Heart right ventricle (tissue), 16 donors: Measurements from ENCODE around the gene ILDR1. TPM values are rescaled to one million over a fixed set of nuclear protein-coding genes. Genes with fewer than 3 reads are reported as not detected.
A peak's percentile ranks its signal among the peaks of the same experiment; 100 is the strongest.

Source experiments
- ATAC-seq, 8 donors: fragments of 200-7000 bp; cut with Tn5 transposase; one replicate each; pipeline ENCODE4 v1.9.1; 2020; ENCODE audit warnings: mild to moderate bottlenecking in 8 of 8, moderate library complexity in 8 of 8, moderate number of reproducible peaks in 1 of 8
- DNase-seq, 2 donors: peaks; one replicate each; pipeline ENCODE4 v3.0.0-alpha.2; 2020
- H3K27ac ChIP-seq, 10 donors: fragments of 200-600 bp; sonication (generic) in 2 of 10; one replicate each; pipeline versions ENCODE4 v1.5.0 to v1.8.0; 2020 to 2022; ENCODE audit warnings: mild to moderate bottlenecking in 3 of 10
- H3K27me3 ChIP-seq, 7 donors: fragments of 200-600 bp; one replicate each; pipeline ENCODE4 v1.8.0; 2021 to 2022; ENCODE audit warnings: mild to moderate bottlenecking in 2 of 7
- H3K36me3 ChIP-seq, 9 donors: fragments of 200-600 bp; sonication (generic) in 1 of 9; one replicate each; pipeline versions ENCODE4 v1.5.0 to v1.8.0; 2020 to 2022; ENCODE audit warnings: mild to moderate bottlenecking in 2 of 9
- H3K4me1 ChIP-seq, 9 donors: fragments of 200-600 bp; sonication (generic) in 1 of 9; one replicate each; pipeline versions ENCODE4 v1.5.0 to v1.8.0; 2020 to 2022; ENCODE audit warnings: mild to moderate bottlenecking in 4 of 9
- H3K4me3 ChIP-seq, 10 donors: fragments of 200-600 bp; sonication (generic) in 2 of 10; one replicate each; pipeline versions ENCODE4 v1.5.0 to v1.8.0; 2020 to 2022; ENCODE audit warnings: mild to moderate bottlenecking in 7 of 10, moderate library complexity in 2 of 10
- H3K9me3 ChIP-seq, 11 donors: fragments of 200-600 bp in 10 of 11; sonication (generic) in 2 of 11; one replicate each; pipeline versions ENCODE4 v1.5.0 to v1.8.0; 2013 to 2022; ENCODE audit warnings: mild to moderate bottlenecking in 2 of 11, control low read depth in 1 of 11, moderate library complexity in 1 of 11
- WGBS, 2 donors: extraction: QIAGEN DNeasy Blood & Tissue Kit; methylation state at CpG; one replicate each; pipeline ENCODE4 v1.1.7; 2013; ENCODE audit warnings: inconsistent platforms in 1 of 2; 5-methylcytosine and 5-hydroxymethylcytosine counted together
- intact Hi-C, 10 donors: fragments of 100-400 bp; cut with DNase I; formaldehyde crosslinking; loops; one replicate each; pipeline versions ENCODE4 v1.11.1 to v1.14.2; 2022
- polyA plus RNA-seq, 2 donors: library from polyadenylated mRNA; stranded (reverse); fragments of 200-250 nt; gene quantifications; one replicate each; pipeline ENCODE4 v1.2.3, GENCODE V29; 2013
- total RNA-seq, 10 donors: library from RNA; stranded (reverse); fragmentation: NEBNext Ultra II Directional in 3 of 10; extraction: Animal tissue kit (Norgen Biotek cat#: 25700) in 3 of 10; gene quantifications; one replicate each; pipeline versions ENCODE4 v1.2.1 to v1.2.4, GENCODE V29; 2021 to 2023
- TF ChIP-seq, protein P1 (sequence below), 9 donors: fragments of 200-600 bp; sonication (generic) in 2 of 9; IDR thresholded peaks; one replicate each; pipeline versions ENCODE4 v1.5.0 to v1.8.0; 2021 to 2022; ENCODE audit warnings: antibody characterized with exemption in 9 of 9, mild to moderate bottlenecking in 5 of 9, moderate library complexity in 1 of 9
- donor health status: Arrhythmogenic right ventricular cardiomyopathy.
- donor health status: ischemic (EF 13 %, LVEDD 7.1; RV severe dilation, severe dysfunction).
- donor health status: healthy with polysubstance abuse.
- donor health status: DM: no; HTN: yes; CAD: no.
- donor health status: DM: no; HTN: no; CAD: no.
- donor health status: ischemic (EF 25% LVEDD 6.9; RV normal size, moderate dysfunction).
- donor health status: ischemic (EF 25% LVEDD 5.7; RV mildly dilated, moderate dysfunction).
- donor health status: healthy.
- donor health status: DM: yes; HTN: yes; CAD: no.
- donor health status: Ischemic cardiomyopathy.
- donor health status: ischemic (EF 35%, LVEDD 5.7; RV mildly dilated, moderate dysfunction).
- donor health status: nonischemic (EF 11% LVEDD 7.7; RV severe dilation, severe dysfunction).
- donor health status: DM: yes; HTN: yes; CAD: no.
- donor health status: PGD.
- donor health status: ischemic (EF 29% LVEDD 5.4; RV normal size, mild dysfunction).
- donor health status: nonischemic (EF 23%, LVEDD 6.1; RV moderate dilation, normal function).

The ILDR1 gene
- total and polyA plus RNA-seq, 12 donors = 0.13 to 0.25 (median 0.19) TPM; not detected in 8

- TF ChIP-seq, protein P1, sequence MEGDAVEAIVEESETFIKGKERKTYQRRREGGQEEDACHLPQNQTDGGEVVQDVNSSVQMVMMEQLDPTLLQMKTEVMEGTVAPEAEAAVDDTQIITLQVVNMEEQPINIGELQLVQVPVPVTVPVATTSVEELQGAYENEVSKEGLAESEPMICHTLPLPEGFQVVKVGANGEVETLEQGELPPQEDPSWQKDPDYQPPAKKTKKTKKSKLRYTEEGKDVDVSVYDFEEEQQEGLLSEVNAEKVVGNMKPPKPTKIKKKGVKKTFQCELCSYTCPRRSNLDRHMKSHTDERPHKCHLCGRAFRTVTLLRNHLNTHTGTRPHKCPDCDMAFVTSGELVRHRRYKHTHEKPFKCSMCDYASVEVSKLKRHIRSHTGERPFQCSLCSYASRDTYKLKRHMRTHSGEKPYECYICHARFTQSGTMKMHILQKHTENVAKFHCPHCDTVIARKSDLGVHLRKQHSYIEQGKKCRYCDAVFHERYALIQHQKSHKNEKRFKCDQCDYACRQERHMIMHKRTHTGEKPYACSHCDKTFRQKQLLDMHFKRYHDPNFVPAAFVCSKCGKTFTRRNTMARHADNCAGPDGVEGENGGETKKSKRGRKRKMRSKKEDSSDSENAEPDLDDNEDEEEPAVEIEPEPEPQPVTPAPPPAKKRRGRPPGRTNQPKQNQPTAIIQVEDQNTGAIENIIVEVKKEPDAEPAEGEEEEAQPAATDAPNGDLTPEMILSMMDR (IDR thresholded peaks at IDR 0.05) = no peak
- intact Hi-C loops = no loop called here
- Histone ChIP-seq H3K9me3 (no peaks in the 10 kb centered on the region), H3K4me3 (no peak overlapping the region), H3K4me1 (peaks cover 0 to 45% (median 0%) of the 10 kb centered on the region in 9 donors), H3K27ac (peak overlapping the region in 1 of 10 donors; percentile 78), H3K27me3 (peaks cover 0 to 18% (median 0%) of the 10 kb centered on the region in 7 donors), H3K36me3 (no peaks in the 10 kb centered on the region)
- ATAC-seq = no peak
- DNase-seq = no peak
- 81 to 89% methylated on average over 7 of the region's 7 CpGs for WGBS, 2 donors
Observed at GRCh38 chr3:122002611-122003010, 19.4 kb downstream of the ILDR1 start.

- WGBS, 2 donors = 90 to 96% methylated on average over 3 of the region's 3 CpGs
- DNase-seq = no peak
- TF ChIP-seq, protein P1 (IDR thresholded peaks at IDR 0.05) = no peak
- peaks cover 0 to 18% (median 0%) of the 10 kb centered on the region in 7 donors for H3K27me3 ChIP-seq
- H3K9me3 ChIP-seq = no peaks in the 10 kb centered on the region
- peaks cover 0 to 52% (median 0%) of the 10 kb centered on the region in 9 donors for H3K4me1 ChIP-seq
- H3K27ac ChIP-seq = no peak overlapping the region
- H3K4me3 ChIP-seq = no peak overlapping the region
- intact Hi-C loops = no loop called here
- H3K36me3 ChIP-seq = no peaks in the 10 kb centered on the region
- no peak for ATAC-seq
Observed at GRCh38 chr3:122001892-122002291, 20.2 kb downstream of the ILDR1 start.

GRCh38 chr3:122000936-122001605 lies 21.0 kb downstream of the ILDR1 start:
- ATAC-seq = no peak
- TF ChIP-seq, protein P1 (IDR thresholded peaks at IDR 0.05) = no peak
- 70 to 77% methylated on average over 4 of the region's 4 CpGs for WGBS, 2 donors
- Histone ChIP-seq H3K4me1 (peaks cover 0 to 59% (median 0%) of the 10 kb centered on the region in 9 donors), H3K27ac (no peak overlapping the region), H3K36me3 (no peaks in the 10 kb centered on the region), H3K4me3 (no peak overlapping the region), H3K27me3 (peaks cover 0 to 18% (median 0%) of the 10 kb centered on the region in 7 donors), H3K9me3 (no peaks in the 10 kb centered on the region)
- no peak for DNase-seq
- intact Hi-C loops = no loop called here

DNA sequence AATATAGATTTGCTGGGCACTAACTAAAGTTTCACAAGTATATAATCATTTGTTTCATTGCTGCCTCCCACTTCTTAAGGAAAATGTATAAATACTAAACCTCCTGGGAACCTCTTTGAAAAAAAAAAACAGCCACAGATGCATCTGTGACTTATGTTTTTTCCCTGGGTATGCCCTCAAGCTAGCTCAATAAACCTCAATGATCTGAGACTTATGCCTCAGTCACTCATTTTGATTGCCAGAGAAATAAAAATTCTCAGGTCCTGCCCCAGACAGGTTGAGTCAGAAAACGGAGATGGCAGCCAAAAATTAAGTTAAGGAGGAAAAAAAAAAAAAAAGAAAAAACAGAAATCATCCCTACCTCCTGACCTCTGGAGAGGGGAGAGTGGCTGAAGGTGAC lies 22.1 kb downstream of the ILDR1 start:
- intact Hi-C loops = loop anchor here in 7 of 10 donors (5.0 to 10.0 kb wide), 5 partner anchors 115 to 455 kb away; partner anchors contain the start of gene POLQ (in 5 of the 7)
- peaks cover 0 to 71% (median 0%) of the 10 kb centered on the region in 9 donors for H3K4me1 ChIP-seq

More for the DNA sequence above, 22.1 kb downstream of the ILDR1 start:
- TF ChIP-seq, protein P1 (IDR thresholded peaks at IDR 0.05) = no peak
- no peaks in the 10 kb centered on the region for H3K9me3 ChIP-seq
- H3K27ac ChIP-seq = peak overlapping the region in 1 of 10 donors; percentile 84
- H3K27me3 ChIP-seq = peaks cover 0 to 18% (median 0%) of the 10 kb centered on the region in 7 donors
- H3K4me3 ChIP-seq = no peak overlapping the region
- 64 to 71% methylated on average over 1 of the region's 1 CpG for WGBS, 2 donors
- no peaks in the 10 kb centered on the region for H3K36me3 ChIP-seq
- ATAC-seq (no peak), DNase-seq (no peak)
